Trophoblast cell (in vitro differentiated cells and primary cell): Measurements from ENCODE around the gene CYTH4.

Experiments used
- DNase-seq, 2 donors: peaks; one replicate each; pipeline ENCODE4 v3.0.0-alpha.2; 2016
- H2AFZ ChIP-seq: 2 replicates; pipeline ENCODE4 v1.6.1; 2013; ENCODE audit warnings: low read length, moderate library complexity, mild to moderate bottlenecking; ENCODE audit not compliant: insufficient read depth, poor library complexity
- H2AK5ac ChIP-seq: 2 replicates; pipeline ENCODE4 v1.6.1; 2013; ENCODE audit warnings: mild to moderate bottlenecking, low read length
- H2BK120ac ChIP-seq: 2 replicates; pipeline ENCODE4 v1.6.1; 2013; ENCODE audit warnings: low read length, mild to moderate bottlenecking, moderate library complexity; ENCODE audit not compliant: insufficient read depth, poor library complexity
- H2BK12ac ChIP-seq: 2 replicates; pipeline ENCODE4 v1.6.1; 2013; ENCODE audit warnings: mild to moderate bottlenecking, low read length, moderate library complexity
- H2BK5ac ChIP-seq: 2 replicates; pipeline ENCODE4 v1.6.1; 2013; ENCODE audit warnings: low read length, low read depth, moderate library complexity, mild to moderate bottlenecking; ENCODE audit not compliant: poor library complexity
- H3K14ac ChIP-seq: 2 replicates; pipeline ENCODE4 v1.6.1; 2013; ENCODE audit warnings: mild to moderate bottlenecking, low read length
- H3K18ac ChIP-seq: 2 replicates; pipeline ENCODE4 v1.6.1; 2013; ENCODE audit warnings: mild to moderate bottlenecking, low read length
- H3K23ac ChIP-seq: 2 replicates; pipeline ENCODE4 v1.6.1; 2013; ENCODE audit warnings: low read length
- H3K27ac ChIP-seq: 2 replicates; pipeline ENCODE4 v1.5.1; 2013; ENCODE audit warnings: low read depth, mild to moderate bottlenecking, inconsistent platforms, low read length, moderate library complexity
- H3K27me3 ChIP-seq: 2 replicates; pipeline ENCODE4 v1.6.1; 2013; ENCODE audit warnings: inconsistent platforms, mild to moderate bottlenecking, low read length, moderate library complexity; ENCODE audit not compliant: insufficient read depth
- H3K36me3 ChIP-seq, 2 experiments: 1 replicate in 1 of 2; 2 replicates in 1 of 2; pipeline ENCODE4 v1.6.1; 2013; ENCODE audit warnings: low read length in 2 of 2, mild to moderate bottlenecking in 2 of 2, moderate library complexity in 1 of 2; ENCODE audit not compliant: insufficient read depth in 2 of 2, control insufficient read depth in 1 of 2
- H3K4ac ChIP-seq: 2 replicates; pipeline ENCODE4 v1.6.1; 2013; ENCODE audit warnings: low read depth, mild to moderate bottlenecking, low read length, moderate library complexity
- H3K4me1 ChIP-seq, 2 experiments: 1 replicate in 1 of 2; 2 replicates in 1 of 2; pipeline ENCODE4 v1.6.1; 2013; ENCODE audit warnings: low read length in 2 of 2, mild to moderate bottlenecking in 2 of 2, moderate library complexity in 1 of 2; ENCODE audit not compliant: insufficient read depth in 2 of 2, control insufficient read depth in 1 of 2
- H3K4me2 ChIP-seq: 2 replicates; pipeline ENCODE4 v1.6.1; 2013; ENCODE audit warnings: inconsistent platforms, mild to moderate bottlenecking, low read length, moderate library complexity
- H3K4me3 ChIP-seq: 2 replicates; pipeline ENCODE4 v1.5.1; 2013; ENCODE audit warnings: mild to moderate bottlenecking, low read depth, low read length, inconsistent platforms
- H3K79me1 ChIP-seq: one replicate; pipeline ENCODE4 v1.6.1; 2013; ENCODE audit warnings: low read length
- H3K79me2 ChIP-seq: 2 replicates; pipeline ENCODE4 v1.6.1; 2013; ENCODE audit warnings: low read length, mild to moderate bottlenecking; ENCODE audit not compliant: control insufficient read depth, insufficient read depth, poor library complexity
- H3K9ac ChIP-seq: 2 replicates; pipeline ENCODE4 v1.6.1; 2013; ENCODE audit warnings: mild to moderate bottlenecking, low read length
- H3K9me3 ChIP-seq: 2 replicates; pipeline ENCODE4 v1.6.1; 2013; ENCODE audit warnings: low read depth, mild to moderate bottlenecking, control low read depth, inconsistent platforms, low read length; ENCODE audit not compliant: insufficient read depth
- H4K12ac ChIP-seq: 2 replicates; pipeline ENCODE4 v1.6.1; 2013; ENCODE audit warnings: low read depth, mild to moderate bottlenecking, low read length, moderate library complexity
- H4K8ac ChIP-seq: 2 replicates; pipeline ENCODE4 v1.6.1; 2013; ENCODE audit warnings: low read depth, mild to moderate bottlenecking, low read length, moderate library complexity
- H4K91ac ChIP-seq: one replicate; pipeline ENCODE4 v1.6.1; 2013; ENCODE audit warnings: low read depth, mild to moderate bottlenecking, low read length, moderate library complexity
- WGBS: extraction: QIAGEN DNeasy Blood & Tissue Kit; methylation state at CpG from one replicate; pipeline ENCODE4 v1.1.7; 2013; ENCODE audit warnings: missing lambda C conversion rate; ENCODE audit not compliant: insufficient read length, insufficient coverage; ENCODE audit errors: extremely low coverage; 5-methylcytosine and 5-hydroxymethylcytosine counted together

CYTH4 gene

DNA sequence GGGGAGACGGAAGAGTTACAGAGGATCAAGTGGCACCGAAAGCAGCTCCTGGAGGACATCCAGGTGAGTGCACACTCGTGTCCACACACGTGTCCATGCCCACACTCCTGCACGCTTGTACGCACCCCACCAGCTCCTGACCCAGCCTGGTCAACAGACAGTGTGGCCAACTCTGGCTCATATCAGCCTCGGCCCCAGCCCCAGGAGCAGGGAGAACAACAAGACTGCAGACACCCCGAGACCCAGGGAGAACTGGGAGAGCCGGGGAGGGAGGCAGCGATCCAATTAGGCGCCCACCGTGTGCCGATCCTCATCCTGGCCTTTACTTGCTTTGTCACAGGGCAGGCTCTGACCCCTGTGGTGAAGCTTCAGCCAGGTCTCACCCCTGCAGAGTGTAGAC lies 10.3 kb downstream of the CYTH4 start:
- no peak for DNase-seq
- Histone ChIP-seq H3K4me1 (no peaks in the 10 kb centered on the region), H3K4me3 (no peak overlapping the region), H4K12ac (no peak overlapping the region), H3K79me1 (no peaks in the 10 kb centered on the region), H3K14ac (no peak overlapping the region), H2AK5ac (no peak overlapping the region), H3K23ac (no peak overlapping the region), H3K4ac (no peak overlapping the region), H3K27me3 (no peaks in the 10 kb centered on the region), H2BK5ac (no peak overlapping the region), H3K36me3 (no peaks in the 10 kb centered on the region), H2BK12ac (no peak overlapping the region), H3K9me3 (no peaks in the 10 kb centered on the region), H4K91ac (no peak overlapping the region), H3K27ac (no peak overlapping the region), H2BK120ac (no peak overlapping the region), H3K9ac (no peak overlapping the region), H2AFZ (no peak overlapping the region), H3K18ac (no peak overlapping the region), H3K4me2 (no peak overlapping the region), H3K79me2 (no peaks in the 10 kb centered on the region), H4K8ac (no peak overlapping the region)
- WGBS, result no CpG with 5 or more reads among the region's 13 CpGs

DNA sequence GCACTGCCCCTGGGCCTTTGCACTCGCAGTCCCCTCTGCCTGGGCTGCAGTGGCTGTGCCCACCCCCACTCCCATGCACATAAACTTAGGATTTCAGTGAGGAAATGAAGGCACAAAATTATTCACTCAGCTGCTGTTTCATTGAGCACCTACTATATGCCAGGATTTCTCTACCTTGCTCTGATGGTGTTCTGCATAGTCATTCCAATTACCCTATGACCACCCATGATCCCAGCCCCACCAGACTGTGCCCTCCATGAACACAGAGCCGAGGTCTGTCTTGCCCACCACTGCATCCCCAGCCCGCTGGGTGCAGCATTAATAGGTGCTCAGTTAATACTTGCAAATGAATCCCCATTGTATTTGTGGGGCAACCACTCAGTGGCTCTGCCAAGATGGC lies 10.9 kb downstream of the CYTH4 start:
- Histone ChIP-seq H3K9ac (no peak overlapping the region), H4K12ac (no peak overlapping the region), H3K14ac (no peak overlapping the region), H3K4me3 (no peak overlapping the region), H2BK5ac (no peak overlapping the region), H4K91ac (no peak overlapping the region), H3K79me1 (no peaks in the 10 kb centered on the region), H2BK12ac (no peak overlapping the region), H3K23ac (no peak overlapping the region), H3K4ac (no peak overlapping the region), H3K4me2 (no peak overlapping the region), H2BK120ac (no peak overlapping the region), H3K79me2 (no peaks in the 10 kb centered on the region), H3K27me3 (no peaks in the 10 kb centered on the region), H3K4me1 (no peaks in the 10 kb centered on the region), H3K36me3 (no peaks in the 10 kb centered on the region), H3K27ac (no peak overlapping the region), H3K18ac (no peak overlapping the region), H2AK5ac (no peak overlapping the region), H4K8ac (no peak overlapping the region), H3K9me3 (no peaks in the 10 kb centered on the region), H2AFZ (no peak overlapping the region)
- WGBS, result no CpG with 5 or more reads among the region's 3 CpGs
- no peak for DNase-seq

DNA sequence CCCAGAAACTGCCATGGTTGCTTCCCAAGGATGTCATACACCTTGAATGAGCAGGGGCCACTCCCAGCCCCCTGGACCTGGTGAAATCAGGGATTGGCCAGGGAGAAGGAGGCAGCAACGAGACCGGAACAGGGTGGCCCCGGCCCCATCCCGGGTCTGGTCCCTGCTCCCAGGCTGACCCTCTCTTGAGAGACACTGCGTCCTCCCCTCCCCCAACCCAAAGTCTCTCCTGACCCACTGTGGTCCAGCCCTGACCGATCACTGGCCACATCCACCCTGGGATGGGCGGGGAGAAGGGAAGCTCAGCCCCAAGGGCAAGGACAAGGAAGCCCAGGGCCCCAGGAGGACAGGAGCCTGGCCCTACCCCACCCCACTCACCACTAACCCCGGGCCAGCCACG lies 12.4 kb downstream of the CYTH4 start:
- no peak overlapping the region for H4K12ac ChIP-seq
- no peak overlapping the region for H3K14ac ChIP-seq
- no peak overlapping the region for H3K23ac ChIP-seq
- no peak overlapping the region for H3K4me3 ChIP-seq
- H2BK5ac ChIP-seq, result no peak overlapping the region
- no peak overlapping the region for H3K4ac ChIP-seq
- no peak overlapping the region for H3K4me2 ChIP-seq
- H3K27me3 ChIP-seq, result no peaks in the 10 kb centered on the region
- H4K8ac ChIP-seq, result no peak overlapping the region
- no peak overlapping the region for H2AK5ac ChIP-seq
- no peak overlapping the region for H3K18ac ChIP-seq
- H3K9me3 ChIP-seq, result no peaks in the 10 kb centered on the region
- no CpG with 5 or more reads among the region's 9 CpGs for WGBS
- no peaks in the 10 kb centered on the region for H3K79me2 ChIP-seq
- no peak overlapping the region for H3K9ac ChIP-seq
- no peaks in the 10 kb centered on the region for H3K36me3 ChIP-seq
- no peaks in the 10 kb centered on the region for H3K4me1 ChIP-seq
- H4K91ac ChIP-seq, result no peak overlapping the region
- DNase-seq, result no peak
- H2AFZ ChIP-seq, result no peak overlapping the region
- no peak overlapping the region for H3K27ac ChIP-seq
- no peak overlapping the region for H2BK120ac ChIP-seq
- H2BK12ac ChIP-seq, result no peak overlapping the region
- no peaks in the 10 kb centered on the region for H3K79me1 ChIP-seq

DNA sequence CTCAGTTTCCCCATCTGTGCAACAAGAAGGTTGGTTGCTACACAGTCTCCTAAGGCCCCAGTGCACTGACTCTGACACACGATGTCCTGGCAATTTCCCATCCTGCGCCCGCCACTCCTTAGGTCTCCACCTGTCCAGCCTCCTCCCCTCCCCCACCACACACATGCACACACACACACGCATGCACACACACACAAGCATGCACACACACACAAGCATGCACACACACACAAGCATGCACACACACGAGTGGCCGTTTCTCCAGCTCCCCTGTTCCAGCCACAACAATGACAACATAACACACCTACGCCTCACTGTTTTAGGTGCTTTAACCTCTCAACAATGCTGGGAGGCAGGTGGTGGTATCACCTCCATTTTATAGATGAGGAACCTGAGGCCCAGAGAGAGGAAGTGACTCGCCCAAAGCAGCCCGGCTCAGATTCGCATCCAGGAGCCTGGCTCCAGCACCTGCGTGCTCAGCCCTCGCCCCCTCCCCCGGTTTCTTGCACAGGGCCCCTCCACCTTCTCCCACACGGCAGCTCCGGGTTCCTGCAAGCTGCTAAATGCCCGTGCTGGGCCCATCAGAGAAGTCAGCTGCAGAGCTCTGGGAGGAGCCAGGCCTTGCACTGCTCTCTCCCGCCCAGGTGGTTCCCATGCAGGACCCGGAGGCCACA lies 13.0 kb downstream of the CYTH4 start:
- H3K9me3 ChIP-seq, result no peaks in the 10 kb centered on the region
- H3K4me1 ChIP-seq, result no peaks in the 10 kb centered on the region

More for the DNA sequence above, 13.0 kb downstream of the CYTH4 start:
- Histone ChIP-seq H2BK5ac (no peak overlapping the region), H3K36me3 (no peaks in the 10 kb centered on the region), H3K14ac (no peak overlapping the region), H3K4me2 (no peak overlapping the region), H3K79me2 (no peaks in the 10 kb centered on the region), H3K27ac (no peak overlapping the region), H2BK12ac (no peak overlapping the region), H3K18ac (no peak overlapping the region), H3K23ac (no peak overlapping the region), H3K4ac (no peak overlapping the region), H3K9ac (no peak overlapping the region), H2BK120ac (no peak overlapping the region), H2AFZ (no peak overlapping the region), H4K12ac (no peak overlapping the region), H4K8ac (no peak overlapping the region), H3K27me3 (no peaks in the 10 kb centered on the region), H3K4me3 (no peak overlapping the region), H2AK5ac (no peak overlapping the region), H4K91ac (no peak overlapping the region), H3K79me1 (no peaks in the 10 kb centered on the region)
- no peak for DNase-seq
- no CpG with 5 or more reads among the region's 18 CpGs for WGBS
